ENCODE data around the gene FBXW7. TPM values are rescaled to one million over a fixed set of nuclear protein-coding genes. Genes with fewer than 3 reads are reported as not detected.

The FBXW7 gene
- total RNA-seq, 1 experiment from 2014 or later: 30.9 TPM

DNA sequence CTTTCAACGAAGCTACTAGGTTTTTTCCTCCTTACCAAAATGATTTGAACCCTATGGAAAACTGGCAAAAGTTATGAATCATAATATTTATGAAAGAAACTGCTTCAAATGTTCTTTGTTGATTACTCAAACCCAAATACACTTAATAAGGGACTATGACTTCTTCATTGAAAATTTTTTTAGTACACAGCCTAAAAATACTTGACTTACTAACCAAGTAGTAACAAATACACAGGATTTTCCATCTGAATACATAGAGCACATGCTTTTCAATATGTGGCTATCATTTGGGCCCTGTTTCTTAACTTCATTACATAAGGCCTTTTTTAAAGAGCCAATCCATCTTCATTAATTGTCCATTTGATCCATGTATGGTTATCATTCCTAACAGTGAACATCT, 171.5 kb downstream of the FBXW7 start:
- peaks cover 31% of the 10 kb centered on the region for H4K20me1 ChIP-seq (ENCODE audit: insufficient read depth, low read depth, low read length)

DNA sequence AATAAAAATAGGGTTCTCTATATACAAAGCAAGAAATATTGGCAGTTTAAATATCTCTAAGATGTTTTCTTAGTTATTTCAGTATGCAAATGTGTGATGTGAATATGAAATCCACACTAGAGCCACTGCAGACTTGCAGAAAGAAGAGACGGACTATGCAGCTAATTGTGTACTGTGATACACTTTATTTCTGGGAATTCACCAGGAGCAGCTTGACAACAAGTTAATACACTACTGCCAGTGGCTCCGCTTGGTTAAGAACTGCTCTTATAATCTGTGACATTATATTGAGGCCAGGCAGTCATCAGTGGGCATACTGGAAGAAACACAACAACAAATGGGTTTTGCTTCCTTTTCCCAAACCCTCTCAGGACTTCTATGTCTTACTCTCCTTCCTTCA, 172.0 kb downstream of the FBXW7 start:
- no peaks in the 10 kb centered on the region for H3K9me3 ChIP-seq (ENCODE audit: low read length)
- H3K9ac ChIP-seq (ENCODE audit: low read length): no peak overlapping the region
- no peak overlapping the region for H2AFZ ChIP-seq (ENCODE audit: low read length)
- no peaks in the 10 kb centered on the region for H3K36me3 ChIP-seq (ENCODE audit: insufficient read depth, low read length)
- DNase-seq: no peak
- no peak overlapping the region for H3K4me2 ChIP-seq (ENCODE audit: low read depth, low read length, poor library complexity, severe bottlenecking)
- no peak overlapping the region for H3K27ac ChIP-seq (ENCODE audit: low read length)
- H3K27me3 ChIP-seq (ENCODE audit: low read length): no peaks in the 10 kb centered on the region
- no peaks in the 10 kb centered on the region for H3K79me2 ChIP-seq (ENCODE audit: low read length)
- no peaks in the 10 kb centered on the region for H3K4me1 ChIP-seq (ENCODE audit: low read length)
- peaks cover 31% of the 10 kb centered on the region for H4K20me1 ChIP-seq (ENCODE audit: insufficient read depth, low read depth, low read length)
- H3K4me3 ChIP-seq (ENCODE audit: low read length): no peak overlapping the region
- no peaks in the 10 kb centered on the region for H3K9me2 ChIP-seq (replicated peaks; ENCODE audit: insufficient read depth, low read length)

More for the DNA sequence above, 171.5 kb downstream of the FBXW7 start:
- Histone ChIP-seq H3K27me3 (ENCODE audit: low read length) (no peaks in the 10 kb centered on the region), H3K27ac (ENCODE audit: low read length) (no peak overlapping the region), H3K9me2 (replicated peaks; ENCODE audit: insufficient read depth, low read length) (no peaks in the 10 kb centered on the region), H3K4me3 (ENCODE audit: low read length) (no peak overlapping the region), H2AFZ (ENCODE audit: low read length) (no peak overlapping the region), H3K36me3 (ENCODE audit: insufficient read depth, low read length) (no peaks in the 10 kb centered on the region), H3K79me2 (ENCODE audit: low read length) (no peaks in the 10 kb centered on the region), H3K4me1 (ENCODE audit: low read length) (no peaks in the 10 kb centered on the region), H3K4me2 (ENCODE audit: low read depth, low read length, poor library complexity, severe bottlenecking) (no peak overlapping the region), H3K9me3 (ENCODE audit: low read length) (no peaks in the 10 kb centered on the region), H3K9ac (ENCODE audit: low read length) (no peak overlapping the region)
- DNase-seq: no peak

DNA sequence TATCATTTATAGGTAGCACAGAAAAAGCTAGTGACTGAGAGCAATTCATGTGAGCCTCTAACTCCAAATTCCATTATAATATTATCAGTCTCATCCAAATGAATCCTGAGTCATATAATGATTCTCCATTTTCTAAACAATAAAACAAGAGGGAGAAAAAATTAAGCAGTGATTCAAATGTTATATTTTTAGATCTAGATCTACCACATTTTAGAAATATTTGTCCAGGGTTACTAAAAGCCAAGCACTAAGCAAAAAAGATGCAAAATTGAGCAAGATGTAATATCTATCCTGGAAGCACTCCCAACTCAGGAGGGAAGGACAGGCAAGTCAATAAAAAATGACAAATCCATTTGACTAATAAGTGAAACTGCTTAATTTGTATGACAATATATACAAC, 172.8 kb downstream of the FBXW7 start:
- H2AFZ ChIP-seq (ENCODE audit: low read length): no peak overlapping the region
- no peaks in the 10 kb centered on the region for H3K9me3 ChIP-seq (ENCODE audit: low read length)
- H3K27me3 ChIP-seq (ENCODE audit: low read length): no peaks in the 10 kb centered on the region
- H3K9me2 ChIP-seq (replicated peaks; ENCODE audit: insufficient read depth, low read length): no peaks in the 10 kb centered on the region
- no peak overlapping the region for H3K27ac ChIP-seq (ENCODE audit: low read length)
- no peak overlapping the region for H3K4me2 ChIP-seq (ENCODE audit: low read depth, low read length, poor library complexity, severe bottlenecking)
- H3K79me2 ChIP-seq (ENCODE audit: low read length): no peaks in the 10 kb centered on the region
- no peaks in the 10 kb centered on the region for H3K4me1 ChIP-seq (ENCODE audit: low read length)
- H3K36me3 ChIP-seq (ENCODE audit: insufficient read depth, low read length): no peaks in the 10 kb centered on the region
- peaks cover 31% of the 10 kb centered on the region for H4K20me1 ChIP-seq (ENCODE audit: insufficient read depth, low read depth, low read length)
- DNase-seq: no peak
- H3K9ac ChIP-seq (ENCODE audit: low read length): no peak overlapping the region
- H3K4me3 ChIP-seq (ENCODE audit: low read length): no peak overlapping the region

DNA sequence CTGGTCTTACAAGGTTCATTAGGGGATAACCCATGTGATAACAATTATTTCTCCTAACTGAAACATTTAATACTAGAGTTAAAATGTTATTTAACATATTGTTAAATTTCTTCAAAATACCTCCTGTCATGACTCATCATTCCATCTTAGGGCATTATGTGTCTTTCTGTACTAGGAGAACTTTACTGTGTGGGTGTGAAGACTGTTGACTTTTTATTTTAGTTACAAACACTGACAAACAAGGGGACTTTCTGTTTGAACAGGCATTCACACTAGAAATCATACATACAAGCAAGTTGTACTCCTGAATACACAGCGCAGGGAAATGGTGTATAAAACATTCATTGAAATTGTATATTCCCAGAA, 175.9 kb downstream of the FBXW7 start:
- Histone ChIP-seq H3K9ac (ENCODE audit: low read length) (no peak overlapping the region), H3K9me3 (ENCODE audit: low read length) (no peaks in the 10 kb centered on the region), H3K36me3 (ENCODE audit: insufficient read depth, low read length) (no peaks in the 10 kb centered on the region), H3K9me2 (replicated peaks; ENCODE audit: insufficient read depth, low read length) (no peaks in the 10 kb centered on the region), H3K4me3 (ENCODE audit: low read length) (no peak overlapping the region), H3K4me2 (ENCODE audit: low read depth, low read length, poor library complexity, severe bottlenecking) (no peak overlapping the region), H4K20me1 (ENCODE audit: insufficient read depth, low read depth, low read length) (peaks cover 46% of the 10 kb centered on the region), H3K4me1 (ENCODE audit: low read length) (no peaks in the 10 kb centered on the region), H3K79me2 (ENCODE audit: low read length) (no peaks in the 10 kb centered on the region), H2AFZ (ENCODE audit: low read length) (no peak overlapping the region), H3K27ac (ENCODE audit: low read length) (no peak overlapping the region), H3K27me3 (ENCODE audit: low read length) (no peaks in the 10 kb centered on the region)
- no peak for DNase-seq

DNA sequence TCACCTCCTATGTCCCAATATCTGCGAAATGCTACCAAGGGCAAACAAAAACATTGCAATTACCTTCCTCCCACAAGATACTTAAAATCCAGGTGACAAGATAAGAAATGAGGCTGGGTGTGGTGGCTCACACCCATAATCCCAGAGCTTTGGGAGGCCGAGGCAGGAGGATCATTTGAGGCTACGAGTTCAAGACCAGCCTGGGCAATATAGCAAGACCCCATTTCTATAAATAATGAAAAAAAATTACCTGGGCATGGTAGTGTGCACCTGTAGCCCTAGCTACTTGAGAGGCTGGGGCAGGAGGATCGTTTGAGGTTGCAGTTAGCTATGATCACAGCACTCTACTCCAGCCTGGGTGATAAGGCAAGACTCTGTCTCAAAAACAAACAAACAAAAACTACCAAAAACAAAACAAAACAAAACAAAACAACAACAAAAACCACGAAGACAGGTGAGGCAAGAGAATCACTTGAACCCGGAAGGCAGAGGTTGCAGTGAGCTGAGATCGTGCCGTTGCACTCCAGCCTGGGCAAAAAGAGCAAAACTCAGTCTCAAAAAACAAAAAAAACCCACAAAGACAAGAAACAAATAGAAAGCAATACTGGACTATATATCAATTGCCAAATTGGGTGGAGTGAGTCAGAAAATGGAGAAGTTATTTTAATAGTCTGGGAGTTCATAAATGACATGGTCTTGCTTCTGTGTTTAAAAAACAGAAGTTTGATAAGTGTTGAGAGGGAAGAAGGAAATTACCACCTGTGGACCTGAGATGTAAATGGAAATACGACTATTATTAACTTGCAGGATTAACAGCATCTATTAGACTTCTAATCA, 176.5 kb downstream of the FBXW7 start:
- H2AFZ ChIP-seq (ENCODE audit: low read length): no peak overlapping the region
- H3K27ac ChIP-seq (ENCODE audit: low read length): no peak overlapping the region
- H3K4me3 ChIP-seq (ENCODE audit: low read length): no peak overlapping the region
- no peaks in the 10 kb centered on the region for H3K79me2 ChIP-seq (ENCODE audit: low read length)
- H3K4me2 ChIP-seq (ENCODE audit: low read depth, low read length, poor library complexity, severe bottlenecking): no peak overlapping the region
- H4K20me1 ChIP-seq (ENCODE audit: insufficient read depth, low read depth, low read length): peaks cover 51% of the 10 kb centered on the region
- H3K4me1 ChIP-seq (ENCODE audit: low read length): no peaks in the 10 kb centered on the region
- H3K9me3 ChIP-seq (ENCODE audit: low read length): no peaks in the 10 kb centered on the region
- no peaks in the 10 kb centered on the region for H3K36me3 ChIP-seq (ENCODE audit: insufficient read depth, low read length)
- no peak overlapping the region for H3K9ac ChIP-seq (ENCODE audit: low read length)
- no peaks in the 10 kb centered on the region for H3K9me2 ChIP-seq (replicated peaks; ENCODE audit: insufficient read depth, low read length)
- H3K27me3 ChIP-seq (ENCODE audit: low read length): no peaks in the 10 kb centered on the region
- DNase-seq: no peak

DNA sequence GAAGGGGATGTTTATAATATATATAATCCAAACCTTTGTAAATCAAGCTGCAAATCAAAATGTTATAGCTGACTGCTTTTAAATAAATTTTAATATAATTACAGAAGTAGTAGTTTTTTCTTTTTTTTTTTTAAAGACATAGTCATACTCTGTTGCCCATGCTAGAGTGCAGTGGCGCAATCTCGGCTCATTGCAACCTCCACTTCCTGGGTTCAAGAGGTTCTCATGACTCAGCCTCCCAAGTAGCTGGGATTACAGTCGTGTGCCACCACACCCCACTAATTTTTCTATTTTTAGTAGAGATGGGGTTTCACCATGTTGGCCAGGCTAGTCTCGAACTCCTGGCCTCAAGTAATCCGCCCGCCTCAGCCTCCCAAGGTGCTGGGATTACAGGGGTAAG, 178.7 kb downstream of the FBXW7 start:
- Histone ChIP-seq H3K79me2 (ENCODE audit: low read length) (no peaks in the 10 kb centered on the region), H3K27me3 (ENCODE audit: low read length) (no peaks in the 10 kb centered on the region), H3K27ac (ENCODE audit: low read length) (no peak overlapping the region), H3K36me3 (ENCODE audit: insufficient read depth, low read length) (no peaks in the 10 kb centered on the region), H4K20me1 (ENCODE audit: insufficient read depth, low read depth, low read length) (peaks cover 58% of the 10 kb centered on the region), H2AFZ (ENCODE audit: low read length) (no peak overlapping the region), H3K9me2 (replicated peaks; ENCODE audit: insufficient read depth, low read length) (no peaks in the 10 kb centered on the region), H3K9ac (ENCODE audit: low read length) (no peak overlapping the region), H3K9me3 (ENCODE audit: low read length) (no peaks in the 10 kb centered on the region), H3K4me2 (ENCODE audit: low read depth, low read length, poor library complexity, severe bottlenecking) (no peak overlapping the region), H3K4me3 (ENCODE audit: low read length) (no peak overlapping the region), H3K4me1 (ENCODE audit: low read length) (peaks cover 11% of the 10 kb centered on the region)
- DNase-seq: no peak

DNA sequence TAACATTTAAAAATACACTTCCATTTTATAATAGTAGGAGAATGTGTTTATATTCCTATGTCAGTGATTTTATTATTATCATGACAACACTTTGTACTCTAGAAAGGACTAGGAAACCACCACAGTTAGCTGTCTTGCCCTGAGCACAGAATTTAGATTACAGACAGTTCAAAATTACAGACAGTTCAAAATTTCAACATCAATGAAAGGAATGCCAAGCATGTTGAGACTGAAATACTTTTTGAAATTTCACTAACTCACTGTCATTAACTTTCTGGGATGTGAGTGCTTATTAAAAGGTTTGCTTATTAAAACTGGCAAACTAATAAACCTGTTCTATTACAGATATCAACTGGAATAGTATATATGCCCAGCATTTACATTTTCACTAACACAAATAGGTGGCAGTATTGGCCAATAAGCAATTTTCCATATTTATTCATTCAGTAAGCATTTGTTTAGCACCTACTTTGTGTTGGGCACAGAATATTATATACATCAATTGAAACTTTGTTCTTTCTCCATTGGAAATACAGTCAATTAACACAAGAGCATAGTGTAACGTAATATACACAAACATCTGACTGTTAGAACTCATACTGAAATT, 179.4 kb downstream of the FBXW7 start:
- Histone ChIP-seq H3K4me3 (ENCODE audit: low read length) (no peak overlapping the region), H3K9me2 (replicated peaks; ENCODE audit: insufficient read depth, low read length) (no peaks in the 10 kb centered on the region), H3K27me3 (ENCODE audit: low read length) (no peaks in the 10 kb centered on the region), H3K36me3 (ENCODE audit: insufficient read depth, low read length) (no peaks in the 10 kb centered on the region), H3K79me2 (ENCODE audit: low read length) (no peaks in the 10 kb centered on the region), H3K9me3 (ENCODE audit: low read length) (no peaks in the 10 kb centered on the region), H4K20me1 (ENCODE audit: insufficient read depth, low read depth, low read length) (peaks cover 62% of the 10 kb centered on the region), H3K27ac (ENCODE audit: low read length) (no peak overlapping the region), H2AFZ (ENCODE audit: low read length) (no peak overlapping the region), H3K4me1 (ENCODE audit: low read length) (peaks cover 16% of the 10 kb centered on the region), H3K9ac (ENCODE audit: low read length) (no peak overlapping the region), H3K4me2 (ENCODE audit: low read depth, low read length, poor library complexity, severe bottlenecking) (no peak overlapping the region)
- DNase-seq: no peak

DNA sequence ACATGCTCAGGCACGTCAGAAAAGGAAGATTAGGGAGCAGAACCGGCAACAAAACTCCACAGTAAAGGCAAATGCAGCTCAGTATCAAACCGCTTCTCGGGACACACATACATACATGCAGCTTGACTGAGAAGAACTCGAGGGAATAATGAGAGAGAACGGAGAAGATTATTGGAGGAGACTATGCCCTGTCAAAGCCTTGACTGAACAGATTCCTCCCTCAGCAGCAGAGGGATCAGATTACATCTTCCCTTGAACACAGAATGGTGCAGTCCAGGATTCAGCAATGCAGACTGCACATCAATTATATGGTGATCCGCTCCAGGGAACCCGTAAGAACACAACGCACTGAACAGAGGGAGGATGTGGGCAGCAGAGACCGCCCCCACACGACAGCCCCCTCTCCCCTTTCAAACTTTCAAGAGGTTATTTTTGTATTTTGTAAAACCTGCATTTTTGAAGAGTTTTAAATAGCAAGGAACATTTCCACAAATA, 183.2 kb downstream of the FBXW7 start:
- H3K4me3 ChIP-seq (ENCODE audit: low read length): peak overlapping the region; percentile 26
- peaks cover 16% of the 10 kb centered on the region for H3K4me1 ChIP-seq (ENCODE audit: low read length)
- H3K79me2 ChIP-seq (ENCODE audit: low read length): no peaks in the 10 kb centered on the region
- H3K9me2 ChIP-seq (replicated peaks; ENCODE audit: insufficient read depth, low read length): no peaks in the 10 kb centered on the region
- no peak overlapping the region for H2AFZ ChIP-seq (ENCODE audit: low read length)
- peak overlapping the region; percentile 2; the same call in 1 of the 2 replicates for H3K9ac ChIP-seq (ENCODE audit: low read length)
- H4K20me1 ChIP-seq (ENCODE audit: insufficient read depth, low read depth, low read length): peaks cover 52% of the 10 kb centered on the region
- DNase-seq: peak; percentile 87
- H3K27me3 ChIP-seq (ENCODE audit: low read length): no peaks in the 10 kb centered on the region
- H3K4me2 ChIP-seq (ENCODE audit: low read depth, low read length, poor library complexity, severe bottlenecking): peak overlapping the region; percentile 52
- no peaks in the 10 kb centered on the region for H3K36me3 ChIP-seq (ENCODE audit: insufficient read depth, low read length)
- H3K27ac ChIP-seq (ENCODE audit: low read length): no peak overlapping the region
- H3K9me3 ChIP-seq (ENCODE audit: low read length): no peaks in the 10 kb centered on the region

Data from Karpas-422 (cell line).